H9 (cell line): ENCODE results near the gene TPPP. TPM values are rescaled to one million over a fixed set of nuclear protein-coding genes. Genes with fewer than 3 reads are reported as not detected.
"Not testable (repeated sequence)": the region's sequence is repeated elsewhere in the genome, so short reads cannot be mapped to it uniquely, and the experiment has no call there.

Source experiments
- DNase-seq: peaks from one replicate; pipeline ENCODE4 v3.0.0-alpha.2; 2017
- H2AFZ ChIP-seq: one replicate; pipeline ENCODE4 v1.6.1; 2013; ENCODE audit warnings: mild to moderate bottlenecking, low read length, control low read depth, moderate library complexity
- H2AK5ac ChIP-seq: 2 replicates; pipeline ENCODE4 v1.6.1; 2013; ENCODE audit warnings: low read length, control low read depth, mixed read lengths; ENCODE audit not compliant: insufficient read length
- H2BK120ac ChIP-seq: one replicate; pipeline ENCODE4 v1.6.1; 2013; ENCODE audit warnings: low read depth, mild to moderate bottlenecking, low read length, control low read depth, inconsistent platforms; ENCODE audit not compliant: poor library complexity, severe bottlenecking
- H2BK12ac ChIP-seq: 2 replicates; pipeline ENCODE4 v1.6.1; 2013; ENCODE audit warnings: low read length, control low read depth, mixed read lengths, low read depth; ENCODE audit not compliant: insufficient read length
- H2BK15ac ChIP-seq: 2 replicates; pipeline ENCODE4 v1.6.1; 2013; ENCODE audit warnings: low read depth, low read length, control low read depth
- H2BK20ac ChIP-seq: one replicate; pipeline ENCODE4 v1.6.1; 2013; ENCODE audit warnings: low read depth, mild to moderate bottlenecking, low read length, control low read depth, inconsistent platforms; ENCODE audit not compliant: poor library complexity, severe bottlenecking
- H2BK5ac ChIP-seq: 2 replicates; pipeline ENCODE4 v1.6.1; 2013; ENCODE audit warnings: low read length, control low read depth, mixed read lengths; ENCODE audit not compliant: insufficient read length
- H3K14ac ChIP-seq: 2 replicates; pipeline ENCODE4 v1.6.1; 2013; ENCODE audit warnings: low read length, control low read depth; ENCODE audit not compliant: insufficient read depth
- H3K18ac ChIP-seq: 2 replicates; pipeline ENCODE4 v1.6.1; 2013; ENCODE audit warnings: low read depth, mild to moderate bottlenecking, mixed read lengths, low read length, control low read depth; ENCODE audit not compliant: insufficient read length
- H3K23ac ChIP-seq: 2 replicates; pipeline ENCODE4 v1.6.1; 2013; ENCODE audit warnings: low read length, control low read depth, mixed read lengths, low read depth; ENCODE audit not compliant: insufficient read length
- H3K23me2 ChIP-seq: 2 replicates; pipeline ENCODE4 v1.6.1; 2013; ENCODE audit warnings: low read depth, mild to moderate bottlenecking, mixed read lengths, low read length, control low read depth; ENCODE audit not compliant: insufficient read length, poor library complexity, severe bottlenecking
- H3K27ac ChIP-seq: 2 replicates; pipeline ENCODE4 v1.5.1; 2013; ENCODE audit warnings: low read length, control low read depth, mixed read lengths, low read depth; ENCODE audit not compliant: insufficient read length
- H3K27me3 ChIP-seq: 2 replicates; pipeline ENCODE4 v1.6.1; 2013; ENCODE audit warnings: low read length, control low read depth, inconsistent platforms; ENCODE audit not compliant: insufficient read depth
- H3K4ac ChIP-seq: 2 replicates; pipeline ENCODE4 v1.6.1; 2013; ENCODE audit warnings: low read depth, mild to moderate bottlenecking, control low read depth, inconsistent platforms, low read length, moderate library complexity
- H3K4me1 ChIP-seq: 2 replicates; pipeline ENCODE4 v1.6.1; 2013; ENCODE audit warnings: low read length, control low read depth, inconsistent platforms; ENCODE audit not compliant: insufficient read depth
- H3K4me2 ChIP-seq: 2 replicates; pipeline ENCODE4 v1.6.1; 2013; ENCODE audit warnings: low read length, control low read depth, mixed read lengths; ENCODE audit not compliant: insufficient read length, insufficient read depth
- H3K56ac ChIP-seq: 2 replicates; pipeline ENCODE4 v1.6.1; 2013; ENCODE audit warnings: low read depth, mild to moderate bottlenecking, mixed read lengths, low read length, control low read depth; ENCODE audit not compliant: insufficient read length
- H3K79me1 ChIP-seq: 2 replicates; pipeline ENCODE4 v1.6.1; 2013; ENCODE audit warnings: low read depth, mild to moderate bottlenecking, moderate library complexity, low read length, control low read depth, inconsistent platforms; ENCODE audit not compliant: insufficient read depth, poor library complexity, severe bottlenecking
- H3K79me2 ChIP-seq: 2 replicates; pipeline ENCODE4 v1.6.1; 2013; ENCODE audit warnings: low read length, control low read depth, inconsistent platforms; ENCODE audit not compliant: insufficient read depth
- H3K9ac ChIP-seq: 2 replicates; pipeline ENCODE4 v1.6.1; 2013; ENCODE audit warnings: low read length, control low read depth, mixed read lengths; ENCODE audit not compliant: insufficient read length; ENCODE audit errors: extremely low read depth
- H3K9me3 ChIP-seq: one replicate; pipeline ENCODE4 v1.6.1; 2013; ENCODE audit warnings: low read depth, low read length, inconsistent platforms; ENCODE audit not compliant: control insufficient read depth
- H3T11ph ChIP-seq: one replicate; pipeline ENCODE4 v1.6.1; 2013; ENCODE audit warnings: mild to moderate bottlenecking, low read length, control low read depth, inconsistent platforms
- H4K20me1 ChIP-seq: one replicate; pipeline ENCODE4 v1.6.1; 2013; ENCODE audit not compliant: control insufficient read depth, insufficient read length, insufficient read depth
- H4K5ac ChIP-seq: 2 replicates; pipeline ENCODE4 v1.6.1; 2013; ENCODE audit warnings: low read depth, mild to moderate bottlenecking, mixed read lengths, low read length, control low read depth; ENCODE audit not compliant: insufficient read length
- H4K8ac ChIP-seq: replicated peaks from 2 replicates; pipeline ENCODE4 v1.6.1; 2013; ENCODE audit warnings: low read length, control low read depth, mixed read lengths, low read depth; ENCODE audit not compliant: insufficient read length
- H4K91ac ChIP-seq: 2 replicates; pipeline ENCODE4 v1.6.1; 2013; ENCODE audit warnings: low read depth, mild to moderate bottlenecking, moderate library complexity, mixed read lengths, low read length, control low read depth; ENCODE audit not compliant: insufficient read length
- H3K27ac Mint-ChIP-seq, 3 experiments: 2 replicates in 2 of 3; 3 replicates in 1 of 3; pipeline ENCODE4 v1.8.0; 2020 to 2021; ENCODE audit warnings: mixed read lengths in 3 of 3, mild to moderate bottlenecking in 1 of 3, moderate library complexity in 1 of 3
- H3K27me3 Mint-ChIP-seq: 2 replicates; pipeline ENCODE4 v1.8.0; 2021; ENCODE audit warnings: low read depth, mild to moderate bottlenecking, moderate library complexity, mixed read lengths
- H3K36me3 Mint-ChIP-seq, 3 experiments: 2 replicates in 2 of 3; 3 replicates in 1 of 3; pipeline ENCODE4 v1.8.0; 2020 to 2021; ENCODE audit warnings: low read depth in 3 of 3, mixed read lengths in 3 of 3; ENCODE audit not compliant: insufficient read depth in 1 of 3
- H3K4me1 Mint-ChIP-seq, 2 experiments: 2 replicates each; pipeline ENCODE4 v1.8.0; 2020; ENCODE audit warnings: mixed read lengths in 2 of 2
- H3K4me3 Mint-ChIP-seq, 2 experiments: 2 replicates in 1 of 2; 3 replicates in 1 of 2; pipeline ENCODE4 v1.8.0; 2020 to 2021; ENCODE audit warnings: mild to moderate bottlenecking in 2 of 2, mixed read lengths in 2 of 2, moderate library complexity in 1 of 2
- H3K9me3 Mint-ChIP-seq, 2 experiments: 2 replicates in 1 of 2; 3 replicates in 1 of 2; pipeline ENCODE4 v1.8.0; 2020; ENCODE audit warnings: mild to moderate bottlenecking in 2 of 2, mixed read lengths in 2 of 2, moderate library complexity in 1 of 2
- WGBS: extraction: QIAGEN DNeasy Blood & Tissue Kit; methylation state at CpG from one replicate; pipeline ENCODE4 v1.1.7; 2013; ENCODE audit warnings: missing lambda C conversion rate, low lambda C conversion rate, mixed read lengths; ENCODE audit not compliant: insufficient read length; ENCODE audit errors: extremely low coverage; 5-methylcytosine and 5-hydroxymethylcytosine counted together
- total RNA-seq: library from RNA; stranded (reverse); gene quantifications from 2 replicates; pipeline ENCODE4 v1.2.1, GENCODE V29; 2021

TPPP gene
- total RNA-seq, 1 experiment from 2014 or later, result 0.44 TPM

DNA sequence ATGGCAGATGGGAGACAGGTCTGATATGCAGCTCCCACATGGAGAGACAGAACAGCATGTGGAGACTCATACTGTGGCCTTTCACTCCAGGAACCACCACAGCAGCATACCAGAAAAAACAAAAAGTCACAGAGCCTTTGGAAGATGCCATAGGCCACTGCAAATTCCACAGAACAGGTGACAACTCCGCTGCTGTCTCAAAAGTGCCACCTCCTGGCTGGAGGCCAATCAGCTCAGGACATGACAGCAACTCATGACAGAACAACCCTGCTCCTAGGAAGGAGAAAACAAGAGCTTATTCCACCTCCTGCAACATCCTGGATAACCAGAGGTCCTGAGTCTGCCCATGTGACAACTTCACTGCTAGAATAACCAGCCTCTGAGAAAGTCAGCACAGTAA, 41.0 kb upstream of the TPPP start:
- not testable (repeated sequence) for H3K9me3 Mint-ChIP-seq, H3K4me1 Mint-ChIP-seq, H2BK20ac ChIP-seq, H4K91ac ChIP-seq, H2AK5ac ChIP-seq, DNase-seq, H3K23me2 ChIP-seq, H3K36me3 Mint-ChIP-seq, H3K27me3 ChIP-seq, H4K5ac ChIP-seq, H2BK120ac ChIP-seq, H2BK12ac ChIP-seq, H3K27ac Mint-ChIP-seq, H3K23ac ChIP-seq, H2AFZ ChIP-seq, H3K56ac ChIP-seq, H3K79me2 ChIP-seq, H4K8ac ChIP-seq, H3K9ac ChIP-seq, H2BK5ac ChIP-seq, H3K4me3 Mint-ChIP-seq, H3K4ac ChIP-seq, H3T11ph ChIP-seq, H3K4me1 ChIP-seq, H2BK15ac ChIP-seq, H4K20me1 ChIP-seq, H3K9me3 ChIP-seq, H3K18ac ChIP-seq, H3K14ac ChIP-seq, H3K79me1 ChIP-seq, H3K4me2 ChIP-seq, H3K27ac ChIP-seq
- no CpG with 5 or more reads among the region's 1 CpG for WGBS
- H3K27me3 Mint-ChIP-seq, result peaks cover 35% of the 10 kb centered on the region

DNA sequence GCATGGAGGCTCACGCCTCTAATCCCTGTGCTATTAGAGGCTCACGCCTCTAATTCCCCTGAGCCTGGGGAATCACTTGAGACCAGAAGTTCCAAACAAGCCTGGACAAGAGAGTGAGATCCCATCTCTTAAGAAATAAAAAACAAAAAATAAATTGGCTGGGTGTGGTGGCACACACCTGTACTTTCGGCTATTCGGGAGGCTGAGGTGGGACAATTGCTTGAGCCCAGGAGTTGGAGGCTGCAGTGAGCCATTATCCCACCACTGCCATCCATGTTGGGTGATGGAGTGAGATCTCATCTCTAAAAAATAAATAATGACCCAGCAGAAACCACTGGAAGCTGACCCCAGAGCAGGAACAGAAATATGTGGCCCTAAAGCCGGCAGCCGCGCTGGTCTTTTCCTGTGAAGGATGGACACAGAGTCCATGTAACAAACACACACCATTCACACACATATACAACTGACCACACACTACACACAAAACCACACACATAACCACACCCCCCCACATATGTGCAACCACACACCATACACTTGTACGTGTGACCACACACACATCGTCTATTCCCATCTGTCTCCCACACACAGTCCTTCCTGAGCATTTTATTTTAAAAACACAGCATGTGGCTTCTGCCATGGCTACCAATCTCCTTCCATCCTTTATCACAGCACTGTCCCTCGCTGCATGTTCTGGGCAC, 39.8 kb upstream of the TPPP start:
- not testable (repeated sequence) for H3T11ph ChIP-seq, H3K27me3 ChIP-seq, H2BK120ac ChIP-seq, H3K9ac ChIP-seq, H3K23me2 ChIP-seq, H3K14ac ChIP-seq, H2BK5ac ChIP-seq, H3K56ac ChIP-seq, H3K36me3 Mint-ChIP-seq, H3K4me1 ChIP-seq, H3K9me3 Mint-ChIP-seq, H4K20me1 ChIP-seq, H4K5ac ChIP-seq, H3K4me3 Mint-ChIP-seq, DNase-seq, H4K91ac ChIP-seq, H2AK5ac ChIP-seq, H3K27ac ChIP-seq, H3K79me1 ChIP-seq, H3K4me2 ChIP-seq, H2BK20ac ChIP-seq, H3K4ac ChIP-seq, H3K23ac ChIP-seq, H4K8ac ChIP-seq, H2AFZ ChIP-seq, H3K18ac ChIP-seq, H2BK15ac ChIP-seq, H3K27ac Mint-ChIP-seq, H3K79me2 ChIP-seq, H3K4me1 Mint-ChIP-seq, H2BK12ac ChIP-seq, H3K9me3 ChIP-seq
- no CpG with 5 or more reads among the region's 10 CpGs for WGBS
- H3K27me3 Mint-ChIP-seq, result peaks cover 31% of the 10 kb centered on the region
